B cell (primary cell): Measurements from ENCODE around the gene NAA40.

ENCODE experiments used
- EZH2 ChIP-seq: IDR thresholded peaks from 2 replicates; pipeline ENCODE4 v1.6.1; 2012; ENCODE audit warnings: borderline replicate concordance, low read depth, mild to moderate bottlenecking, moderate library complexity, low read length; ENCODE audit not compliant: insufficient read depth, poor library complexity, severe bottlenecking
- TF ChIP-seq, protein P1 (sequence below): fragments of 200-600 bp; IDR thresholded peaks from one replicate; pipeline ENCODE4 v1.8.0; 2022; ENCODE audit warnings: antibody characterized with exemption, mild to moderate bottlenecking

DNA sequence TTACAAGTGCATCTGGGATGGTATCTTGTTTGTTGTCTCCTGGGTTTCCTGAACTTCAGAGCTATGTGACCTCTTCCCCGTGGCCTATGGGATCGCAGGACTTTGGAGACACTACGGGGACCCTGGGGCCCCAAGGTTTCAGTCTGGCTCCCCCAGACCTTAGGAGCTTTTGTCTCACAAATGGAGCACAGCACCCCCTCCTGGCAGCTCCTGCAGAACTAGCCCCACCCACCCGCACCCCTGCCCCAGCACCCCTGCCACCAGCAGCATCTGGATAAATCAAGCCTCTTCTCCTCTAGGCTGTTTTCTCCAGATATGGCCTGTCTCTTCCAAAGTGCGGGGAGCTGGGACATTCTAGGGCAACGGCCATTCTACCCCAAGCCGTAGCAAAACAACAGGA is 32.2 kb upstream of the NAA40 start:
- TF ChIP-seq, protein P1, sequence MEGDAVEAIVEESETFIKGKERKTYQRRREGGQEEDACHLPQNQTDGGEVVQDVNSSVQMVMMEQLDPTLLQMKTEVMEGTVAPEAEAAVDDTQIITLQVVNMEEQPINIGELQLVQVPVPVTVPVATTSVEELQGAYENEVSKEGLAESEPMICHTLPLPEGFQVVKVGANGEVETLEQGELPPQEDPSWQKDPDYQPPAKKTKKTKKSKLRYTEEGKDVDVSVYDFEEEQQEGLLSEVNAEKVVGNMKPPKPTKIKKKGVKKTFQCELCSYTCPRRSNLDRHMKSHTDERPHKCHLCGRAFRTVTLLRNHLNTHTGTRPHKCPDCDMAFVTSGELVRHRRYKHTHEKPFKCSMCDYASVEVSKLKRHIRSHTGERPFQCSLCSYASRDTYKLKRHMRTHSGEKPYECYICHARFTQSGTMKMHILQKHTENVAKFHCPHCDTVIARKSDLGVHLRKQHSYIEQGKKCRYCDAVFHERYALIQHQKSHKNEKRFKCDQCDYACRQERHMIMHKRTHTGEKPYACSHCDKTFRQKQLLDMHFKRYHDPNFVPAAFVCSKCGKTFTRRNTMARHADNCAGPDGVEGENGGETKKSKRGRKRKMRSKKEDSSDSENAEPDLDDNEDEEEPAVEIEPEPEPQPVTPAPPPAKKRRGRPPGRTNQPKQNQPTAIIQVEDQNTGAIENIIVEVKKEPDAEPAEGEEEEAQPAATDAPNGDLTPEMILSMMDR, result peak; percentile 29
- no peak for TF ChIP-seq EZH2
